ENCODE data around the gene INKA1. TPM values are rescaled to one million over a fixed set of nuclear protein-coding genes. Genes with fewer than 3 reads are reported as not detected.

Gene INKA1
- total RNA-seq, 1 experiment from 2014 or later = not detected

- BruUV-seq (replicated peaks) = no TSS peak
- Mint-ChIP-seq H3K4me1 (ENCODE audit: low read depth, unreplicated experiment) (peaks cover 16% of the 10 kb centered on the region), H3K27me3 (ENCODE audit: insufficient read depth, unreplicated experiment) (peaks cover 2% of the 10 kb centered on the region), H3K4me3 (ENCODE audit: unreplicated experiment) (no peak overlapping the region), H3K9me3 (ENCODE audit: unreplicated experiment) (no peaks in the 10 kb centered on the region), H3K36me3 (ENCODE audit: insufficient read depth, unreplicated experiment) (peaks cover 5% of the 10 kb centered on the region), H3K27ac (ENCODE audit: unreplicated experiment) (no peak overlapping the region)
- intact Hi-C loops (cut with micrococcal nuclease; ENCODE audit: unreplicated experiment) = no loop called here
- no peaks in the 10 kb centered on the region for H3K36me3 ChIP-seq (ENCODE audit: control insufficient read depth, insufficient read depth, low read length)
- no peaks in the 10 kb centered on the region for H3K4me1 ChIP-seq
- ChIA-PET POLR2A (interaction anchor here (1.0 kb wide), 1 partner anchor 19 kb away, joined by 3 read pairs; the partner anchor contains the start of gene IP6K1), CTCF (no interaction called here)
- H3K4me3 ChIP-seq (ENCODE audit: low read depth, low read length) = no peak overlapping the region
- TF ChIP-seq CTCF (IDR thresholded peaks at IDR 0.05; ENCODE audit: insufficient read depth in 1 of 2, low read depth in 1 of 2, low read length in 1 of 2, severe bottlenecking in 1 of 2, unreplicated experiment in 1 of 2) = no peak
- H3K9me3 ChIP-seq = no peaks in the 10 kb centered on the region
- no peak for DNase-seq
- H3K27me3 ChIP-seq (replicated peaks; ENCODE audit: control insufficient read depth, insufficient read depth, low read length) = no peaks in the 10 kb centered on the region
Measured at GRCh38 chr3:49805367-49805782, 2.3 kb downstream of the INKA1 start.

GRCh38 chr3:49805897-49806701 is 3.0 kb downstream of the INKA1 start:
- POLR2A ChIA-PET = interaction anchor here (1.0 kb wide), 1 partner anchor 20 kb away, joined by 3 read pairs; the partner anchor contains the start of gene IP6K1
- H3K36me3 ChIP-seq (ENCODE audit: control insufficient read depth, insufficient read depth, low read length) = no peaks in the 10 kb centered on the region
- BruUV-seq (replicated peaks) = no TSS peak
- Mint-ChIP-seq H3K4me1 (ENCODE audit: low read depth, unreplicated experiment) (peaks cover 16% of the 10 kb centered on the region), H3K27ac (ENCODE audit: unreplicated experiment) (no peak overlapping the region), H3K9me3 (ENCODE audit: unreplicated experiment) (no peaks in the 10 kb centered on the region), H3K4me3 (ENCODE audit: unreplicated experiment) (no peak overlapping the region), H3K36me3 (ENCODE audit: insufficient read depth, unreplicated experiment) (peaks cover 5% of the 10 kb centered on the region), H3K27me3 (ENCODE audit: insufficient read depth, unreplicated experiment) (peaks cover 2% of the 10 kb centered on the region)
- no peaks in the 10 kb centered on the region for H3K9me3 ChIP-seq
- intact Hi-C loops (cut with micrococcal nuclease; ENCODE audit: unreplicated experiment) = no loop called here
- H3K4me1 ChIP-seq = no peaks in the 10 kb centered on the region
- no peak for TF ChIP-seq CTCF (IDR thresholded peaks at IDR 0.05; ENCODE audit: insufficient read depth in 1 of 2, low read depth in 1 of 2, low read length in 1 of 2, severe bottlenecking in 1 of 2, unreplicated experiment in 1 of 2)
- no peak overlapping the region for H3K4me3 ChIP-seq (ENCODE audit: low read depth, low read length)
- CTCF ChIA-PET = no interaction called here
- no peak for DNase-seq
- H3K27me3 ChIP-seq (replicated peaks; ENCODE audit: control insufficient read depth, insufficient read depth, low read length) = no peaks in the 10 kb centered on the region

GRCh38 chr3:49806850-49807249 is 3.8 kb downstream of the INKA1 start:
- Histone ChIP-seq H3K27me3 (replicated peaks; ENCODE audit: control insufficient read depth, insufficient read depth, low read length) (no peaks in the 10 kb centered on the region), H3K4me3 (ENCODE audit: low read depth, low read length) (no peak overlapping the region), H3K4me1 (no peaks in the 10 kb centered on the region), H3K9me3 (no peaks in the 10 kb centered on the region), H3K36me3 (ENCODE audit: control insufficient read depth, insufficient read depth, low read length) (no peaks in the 10 kb centered on the region)
- Mint-ChIP-seq H3K9me3 (ENCODE audit: unreplicated experiment) (no peaks in the 10 kb centered on the region), H3K36me3 (ENCODE audit: insufficient read depth, unreplicated experiment) (peaks cover 5% of the 10 kb centered on the region), H3K4me3 (ENCODE audit: unreplicated experiment) (no peak overlapping the region), H3K27ac (ENCODE audit: unreplicated experiment) (no peak overlapping the region), H3K4me1 (ENCODE audit: low read depth, unreplicated experiment) (peaks cover 9% of the 10 kb centered on the region), H3K27me3 (ENCODE audit: insufficient read depth, unreplicated experiment) (peaks cover 2% of the 10 kb centered on the region)
- intact Hi-C loops (cut with micrococcal nuclease; ENCODE audit: unreplicated experiment) = no loop called here
- BruUV-seq (replicated peaks) = no TSS peak
- no peak for TF ChIP-seq CTCF (IDR thresholded peaks at IDR 0.05; ENCODE audit: insufficient read depth in 1 of 2, low read depth in 1 of 2, low read length in 1 of 2, severe bottlenecking in 1 of 2, unreplicated experiment in 1 of 2)
- no peak for DNase-seq
- CTCF ChIA-PET = interaction anchor here (1.2 kb wide), 1 partner anchor 32 kb away, joined by 3 read pairs; no protein-coding TSS in a partner anchor
- POLR2A ChIA-PET = no interaction called here
